NCI-H187 (cell line): ENCODE data around the gene VPS52.
A peak's percentile ranks its signal among the peaks of the same experiment; 100 is the strongest.
"Not testable (repeated sequence)": the region's sequence is repeated elsewhere in the genome, so short reads cannot be mapped to it uniquely, and the experiment has no call there.

Source experiments
- DNase-seq, 2 experiments: peaks; one replicate each; lab custom pipeline; 2025; lab: John Stamatoyannopoulos, UW

Gene VPS52

DNA sequence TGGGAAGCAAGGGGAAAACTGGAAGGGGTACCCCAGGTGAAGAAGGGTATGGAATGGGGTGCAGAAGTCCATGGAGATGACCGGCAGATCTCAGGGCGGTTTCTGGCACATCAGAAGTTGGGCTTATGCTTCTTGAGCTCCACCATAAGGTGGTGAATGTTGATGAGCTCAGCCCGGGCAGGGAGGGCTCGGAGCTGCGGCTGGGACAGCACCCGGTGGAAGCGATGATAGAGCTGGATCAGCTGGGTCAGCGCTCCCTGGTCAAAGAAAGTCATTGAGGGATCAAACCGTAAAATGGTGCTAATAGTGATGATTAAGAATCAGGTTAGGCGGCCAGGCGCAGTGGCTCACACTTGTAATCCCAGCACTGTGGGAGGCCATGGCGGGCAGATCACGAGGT lies 20.9 kb downstream of the VPS52 start:
- no peak for DNase-seq

DNA sequence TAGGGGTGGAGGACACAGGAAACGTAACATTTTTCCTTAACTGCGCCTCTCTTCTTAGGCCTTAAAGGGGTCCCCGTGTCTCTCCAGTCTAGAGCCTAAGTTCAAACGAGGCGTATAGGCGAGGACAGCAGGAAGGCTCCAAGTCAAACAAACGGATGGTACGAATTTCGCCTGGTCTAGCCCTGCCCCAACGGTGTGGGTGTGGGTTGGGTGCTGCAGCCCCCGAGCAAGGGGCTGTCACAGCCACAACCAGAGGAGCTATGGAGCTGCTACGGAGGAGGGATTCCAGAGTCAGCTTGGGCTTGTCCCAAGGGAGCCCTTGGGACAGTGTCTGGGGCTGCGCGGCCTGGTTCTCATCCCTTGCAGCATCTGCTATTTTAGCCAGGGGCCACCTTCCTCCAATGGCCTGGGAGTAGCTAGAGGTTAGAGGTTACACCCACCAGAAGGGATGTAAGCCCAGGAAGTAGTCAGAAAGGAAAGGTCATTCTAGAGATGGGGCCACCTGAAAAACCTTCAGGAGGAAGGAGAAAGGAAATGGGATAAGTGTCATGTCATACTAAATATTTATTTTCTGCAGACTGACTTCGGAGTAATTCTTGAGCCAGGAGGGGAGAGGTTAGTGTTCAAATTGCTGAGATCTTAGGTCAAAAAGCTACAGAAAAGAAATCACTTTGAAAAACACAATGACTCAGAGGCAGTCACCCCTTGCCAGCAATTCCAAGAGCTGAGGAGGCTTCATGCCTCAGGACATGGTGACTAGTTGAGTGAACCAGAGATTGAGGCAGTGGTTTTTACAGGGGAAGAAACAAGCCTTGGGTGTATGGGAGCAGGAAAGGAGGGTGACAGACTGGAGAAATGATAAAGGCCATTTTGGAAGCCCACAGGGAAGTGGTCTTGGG lies 21.7 kb downstream of the VPS52 start:
- no peak for DNase-seq

DNA sequence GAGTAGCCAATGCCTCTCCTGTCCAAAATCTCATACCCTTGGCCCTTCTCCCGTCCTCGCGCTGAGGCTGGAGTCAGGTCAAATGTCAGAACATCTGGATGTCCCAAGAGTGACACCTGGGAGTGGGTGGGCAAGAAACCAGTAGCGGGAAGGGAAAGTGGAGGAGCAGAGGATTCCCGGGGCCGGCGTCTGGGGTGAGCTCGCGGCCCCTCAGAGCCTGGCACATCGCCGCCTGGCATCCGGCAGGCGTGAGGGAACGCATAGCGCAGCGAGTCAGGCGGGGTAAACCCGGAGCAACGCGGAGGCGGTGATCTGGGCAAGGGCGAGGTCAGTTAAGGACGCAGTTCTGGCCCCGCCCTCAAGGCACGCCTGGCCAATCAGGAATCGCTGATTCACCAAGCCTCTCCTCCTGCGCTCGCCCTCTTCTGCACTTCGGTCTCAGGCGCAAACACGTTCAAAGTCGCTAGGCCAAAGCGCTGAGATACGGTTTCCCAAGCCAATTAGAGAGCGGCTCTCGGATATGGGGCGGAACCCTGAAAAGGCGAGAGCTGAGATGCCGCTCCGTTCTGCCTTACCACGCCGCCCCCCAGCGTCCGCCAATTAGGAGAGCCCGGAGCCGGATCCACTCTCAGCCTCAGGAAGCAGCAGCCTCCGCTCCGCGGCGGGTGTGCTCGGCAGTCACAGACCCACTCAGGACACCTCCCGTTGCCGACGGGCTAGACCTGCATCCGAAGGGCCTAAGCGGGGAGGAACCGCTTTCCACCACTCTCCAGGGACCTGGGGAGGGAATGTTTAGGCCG lies 22.5 kb downstream of the VPS52 start:
- DNase-seq = peak; percentile 94 to 95

DNA sequence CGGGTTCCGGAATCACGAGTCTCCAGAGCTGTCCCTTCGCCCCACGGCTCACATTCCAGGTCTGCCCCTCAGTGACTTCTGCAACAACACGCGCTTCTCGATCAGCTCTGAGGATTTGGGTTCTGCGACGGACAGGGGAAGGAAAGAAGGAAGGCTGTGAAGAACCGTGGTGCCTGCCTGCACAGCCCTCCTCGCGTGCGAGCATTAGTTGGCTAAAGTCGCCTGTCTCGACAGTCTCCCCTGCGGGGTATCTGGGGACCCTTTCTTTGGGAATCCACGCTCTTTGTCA lies 23.1 kb downstream of the VPS52 start:
- no peak for DNase-seq

DNA sequence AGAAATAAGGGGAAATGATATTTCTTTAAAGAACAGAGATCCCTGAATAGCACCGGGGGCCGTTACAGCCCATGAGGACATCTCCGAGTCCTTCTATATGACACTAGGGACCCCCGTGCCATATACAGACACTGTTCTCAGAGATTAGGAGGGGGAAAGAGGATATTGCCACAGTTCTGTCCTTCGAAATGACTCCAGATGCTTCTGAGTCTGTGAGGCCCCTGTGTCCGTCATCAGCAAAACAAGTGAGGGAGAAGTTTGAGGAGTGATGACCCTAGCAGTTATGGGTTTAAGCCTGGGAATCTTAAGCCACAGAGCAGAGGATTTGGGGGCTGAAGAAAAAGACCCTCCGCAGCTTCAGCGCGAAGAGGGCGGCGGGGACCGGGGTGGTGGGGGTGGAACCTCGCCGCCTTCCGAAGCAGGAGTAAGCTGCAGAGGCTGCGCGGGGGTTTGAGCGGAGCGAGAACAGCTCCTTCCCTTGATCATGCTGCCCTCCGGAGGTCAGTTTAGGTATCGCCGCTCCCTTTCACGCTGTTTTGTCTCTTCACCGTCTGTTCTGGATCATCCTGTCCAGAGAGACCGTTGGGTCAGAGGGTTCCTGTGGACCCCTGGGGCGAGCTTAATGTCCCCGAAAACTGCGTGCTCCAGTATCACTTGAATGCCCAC lies 23.6 kb downstream of the VPS52 start:
- peak; percentile 75 to 92 for DNase-seq

DNA sequence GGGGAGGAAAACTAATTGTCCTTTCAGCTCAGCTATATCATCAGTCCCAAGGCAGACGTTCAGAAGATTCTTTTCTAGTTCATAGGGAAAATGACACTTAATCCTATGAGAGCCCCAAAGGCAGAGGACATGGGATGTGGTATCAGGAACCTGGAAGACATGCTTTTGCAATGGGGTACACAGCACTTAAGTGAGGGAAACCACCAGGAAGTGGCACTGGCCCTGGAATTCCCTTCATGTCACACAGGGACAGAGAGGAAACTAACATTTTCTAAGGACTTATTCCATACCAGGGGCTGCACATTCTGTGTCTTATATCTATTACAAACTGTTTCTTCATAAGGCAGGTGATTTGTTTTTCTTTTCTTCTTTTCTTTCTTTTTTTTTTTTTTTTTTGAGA lies 28.2 kb downstream of the VPS52 start:
- no peak for DNase-seq

DNA sequence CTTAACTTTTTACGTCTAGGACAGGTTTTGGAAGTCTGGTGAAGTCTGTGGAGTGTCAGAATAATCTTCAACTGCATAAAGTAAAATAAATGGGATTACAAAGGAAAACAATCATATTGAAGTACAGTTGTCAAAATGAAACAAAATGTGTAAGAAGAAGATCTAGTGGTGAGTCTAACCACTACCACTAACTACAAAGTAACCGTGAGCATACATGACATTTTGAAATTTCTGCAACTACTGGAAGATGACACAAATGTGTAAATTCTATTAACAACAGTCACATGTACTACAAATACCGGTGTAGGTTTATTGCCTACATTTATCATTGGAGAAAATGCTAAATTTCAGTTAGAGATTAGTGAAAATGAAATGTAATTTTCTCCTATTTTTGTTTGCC lies 29.7 kb downstream of the VPS52 start:
- DNase-seq = no peak

DNA sequence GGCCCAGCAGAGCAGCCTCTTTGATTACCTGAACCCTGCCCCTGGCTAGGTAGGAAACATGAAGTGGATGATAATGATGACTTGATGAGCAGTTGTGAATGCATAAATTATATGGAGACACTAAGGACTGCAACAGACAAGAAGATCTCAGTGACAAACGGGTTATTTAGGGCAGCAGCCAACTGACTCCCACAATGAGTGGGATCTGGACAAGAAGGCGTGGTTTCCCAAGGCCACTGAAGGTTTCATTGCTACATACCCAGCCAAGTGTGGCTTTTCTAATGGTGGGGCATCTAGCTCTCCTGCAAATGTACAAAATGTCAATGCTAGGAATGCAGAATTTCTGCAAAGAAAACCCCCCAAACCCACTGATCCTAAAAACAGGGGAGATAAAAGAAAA lies 33.9 kb downstream of the VPS52 start:
- DNase-seq = no peak

DNA sequence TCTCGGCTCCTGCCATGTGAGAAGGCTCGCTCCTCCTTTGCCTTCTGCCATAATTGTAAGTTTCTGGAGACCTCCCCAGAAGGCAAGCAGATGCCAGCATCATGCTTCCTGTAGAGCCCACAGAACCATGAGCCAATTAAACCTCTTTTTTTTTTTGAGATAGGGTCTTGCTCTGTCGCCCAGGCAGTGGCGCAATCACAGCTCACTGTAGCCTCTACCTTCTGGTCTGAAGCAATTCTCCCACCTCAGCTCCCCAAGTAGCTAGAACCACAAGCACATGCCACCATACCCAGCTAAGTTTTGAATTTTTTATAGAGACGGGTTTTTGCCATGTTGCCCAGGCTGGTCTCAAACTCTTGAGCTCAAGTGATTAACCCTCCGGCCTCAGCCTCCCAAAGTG lies 34.8 kb downstream of the VPS52 start:
- DNase-seq = no peak

DNA sequence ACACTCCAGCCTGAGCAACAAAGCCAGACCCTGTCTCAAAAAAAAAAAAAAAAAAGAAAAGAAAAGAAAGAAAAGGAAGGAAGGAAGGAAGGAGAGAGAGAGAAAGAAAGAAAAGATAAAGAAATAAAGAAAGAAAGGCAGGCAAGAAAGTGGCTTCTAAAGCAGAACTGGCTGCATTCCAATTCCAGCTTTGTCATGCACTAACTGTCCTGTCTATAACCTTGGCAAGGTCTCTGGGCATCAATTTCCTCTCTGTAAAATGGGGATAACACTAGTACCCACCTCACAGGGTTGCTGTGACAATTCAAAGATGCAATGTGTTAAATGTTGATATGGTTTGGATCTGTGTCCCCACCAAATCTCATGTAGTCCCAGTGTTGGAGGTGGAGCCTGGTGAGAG lies 35.3 kb downstream of the VPS52 start:
- no peak for DNase-seq

DNA sequence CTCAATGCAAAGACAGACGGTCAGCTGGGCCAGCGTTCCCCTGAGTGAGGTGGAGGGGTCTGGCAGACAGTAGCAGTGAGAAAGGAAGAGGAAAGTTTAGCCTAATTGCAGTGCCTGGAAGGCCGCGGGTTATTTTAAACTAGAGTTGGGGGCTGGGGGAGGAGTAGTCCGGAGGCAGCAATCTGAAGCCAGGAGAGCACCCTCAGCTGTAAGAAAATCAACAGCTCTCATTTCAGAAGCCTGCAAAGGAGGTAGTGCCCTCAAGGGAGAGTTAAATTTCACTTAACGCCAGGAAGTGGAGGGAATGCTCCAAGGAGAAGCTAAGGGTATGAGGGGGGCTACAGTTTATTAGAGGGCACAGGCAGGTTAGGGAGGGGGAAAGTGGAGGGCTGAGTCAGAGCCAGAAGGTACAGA lies 36.4 kb downstream of the VPS52 start:
- no peak for DNase-seq

DNA sequence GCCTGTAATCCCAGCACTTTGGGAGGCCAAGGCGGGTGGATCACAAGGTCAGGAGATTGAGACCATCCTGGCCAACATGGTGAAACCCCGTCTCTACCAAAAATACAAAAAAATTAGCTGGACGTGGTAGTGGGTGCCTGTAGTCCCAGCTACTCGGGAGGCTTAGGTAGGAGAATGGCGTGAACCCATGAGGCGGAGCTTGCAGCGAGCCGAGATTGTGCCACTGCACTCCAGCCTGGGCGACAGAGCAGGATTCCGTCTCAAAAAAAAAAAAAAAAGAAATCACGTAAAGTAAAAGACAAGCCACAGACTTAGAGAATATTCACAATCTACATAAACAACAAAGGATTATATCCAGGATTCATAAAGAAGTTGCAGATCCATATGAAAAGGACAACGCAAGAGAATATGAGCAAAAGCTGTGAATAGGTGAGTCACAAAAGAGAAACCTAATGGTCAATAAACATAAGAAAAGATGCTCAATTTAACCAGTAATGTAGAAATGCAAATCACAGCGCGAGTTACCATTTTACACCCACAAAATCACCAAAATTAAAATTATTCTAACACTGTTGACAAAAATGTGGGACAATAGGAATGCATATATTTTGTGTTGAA lies 45.1 kb downstream of the VPS52 start:
- not testable (repeated sequence) for DNase-seq

DNA sequence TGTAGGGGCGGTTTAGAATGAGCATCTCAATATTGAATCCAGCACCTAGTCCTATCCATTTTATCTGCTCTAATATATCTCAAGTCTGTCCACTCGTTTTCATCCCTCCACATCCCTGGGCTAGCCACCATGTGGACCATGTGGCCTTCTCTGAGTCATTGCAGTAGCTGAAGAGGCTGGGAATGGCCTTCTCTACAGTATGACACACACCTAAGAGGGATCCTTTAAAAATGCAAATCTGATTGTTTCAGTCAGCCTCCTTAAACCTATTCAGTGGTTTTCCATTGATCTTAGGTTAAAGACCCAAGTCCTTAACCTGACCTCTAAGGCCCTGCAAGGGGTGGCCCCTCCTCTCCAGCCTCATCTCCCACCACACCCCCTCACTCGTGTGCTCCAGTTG lies 54.0 kb downstream of the VPS52 start:
- no peak for DNase-seq

DNA sequence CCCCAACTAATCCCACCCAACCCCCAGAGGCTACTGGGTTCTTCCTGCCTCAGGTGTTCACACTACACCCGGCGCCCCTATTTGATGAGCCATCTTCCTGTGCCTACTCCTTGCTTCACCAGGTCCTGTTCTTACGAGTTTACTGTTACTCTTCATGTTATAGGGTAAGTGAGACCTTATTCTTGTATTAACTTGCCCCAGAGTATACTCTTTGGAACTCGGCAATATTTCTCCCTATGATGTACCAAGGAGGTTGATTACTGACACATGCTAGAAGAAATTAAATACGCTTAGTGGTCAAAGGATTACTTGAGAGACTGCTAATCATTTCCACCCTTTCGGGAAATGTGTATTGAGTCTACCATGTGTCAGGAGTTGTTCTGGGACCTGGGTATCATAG lies 54.4 kb downstream of the VPS52 start:
- no peak for DNase-seq

DNA sequence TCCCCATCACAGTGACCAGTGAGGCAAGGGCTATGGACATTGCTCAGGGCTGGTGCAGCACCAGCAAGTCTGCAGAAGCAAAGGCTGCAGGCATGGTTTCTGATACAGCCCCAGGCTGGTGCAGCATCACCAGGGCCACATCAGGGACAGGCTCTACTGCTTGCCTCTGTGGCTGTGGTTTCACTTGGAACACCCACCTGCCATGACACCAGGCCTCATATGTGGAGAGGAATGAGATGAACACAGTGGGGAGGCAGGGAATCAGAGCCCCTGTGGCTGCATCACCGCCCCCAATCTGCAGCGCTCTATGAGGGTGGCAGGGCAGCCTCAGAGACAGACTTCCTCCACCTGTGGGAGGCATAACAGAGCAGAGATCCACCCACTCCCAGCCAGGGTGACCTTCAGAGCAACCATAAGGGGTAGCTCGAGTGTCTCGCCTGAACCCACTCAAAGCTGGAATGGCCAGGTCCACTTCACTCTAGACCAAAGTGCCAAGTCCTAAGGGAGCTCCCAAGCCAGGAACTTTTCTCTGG lies 55.5 kb downstream of the VPS52 start:
- DNase-seq = no peak

DNA sequence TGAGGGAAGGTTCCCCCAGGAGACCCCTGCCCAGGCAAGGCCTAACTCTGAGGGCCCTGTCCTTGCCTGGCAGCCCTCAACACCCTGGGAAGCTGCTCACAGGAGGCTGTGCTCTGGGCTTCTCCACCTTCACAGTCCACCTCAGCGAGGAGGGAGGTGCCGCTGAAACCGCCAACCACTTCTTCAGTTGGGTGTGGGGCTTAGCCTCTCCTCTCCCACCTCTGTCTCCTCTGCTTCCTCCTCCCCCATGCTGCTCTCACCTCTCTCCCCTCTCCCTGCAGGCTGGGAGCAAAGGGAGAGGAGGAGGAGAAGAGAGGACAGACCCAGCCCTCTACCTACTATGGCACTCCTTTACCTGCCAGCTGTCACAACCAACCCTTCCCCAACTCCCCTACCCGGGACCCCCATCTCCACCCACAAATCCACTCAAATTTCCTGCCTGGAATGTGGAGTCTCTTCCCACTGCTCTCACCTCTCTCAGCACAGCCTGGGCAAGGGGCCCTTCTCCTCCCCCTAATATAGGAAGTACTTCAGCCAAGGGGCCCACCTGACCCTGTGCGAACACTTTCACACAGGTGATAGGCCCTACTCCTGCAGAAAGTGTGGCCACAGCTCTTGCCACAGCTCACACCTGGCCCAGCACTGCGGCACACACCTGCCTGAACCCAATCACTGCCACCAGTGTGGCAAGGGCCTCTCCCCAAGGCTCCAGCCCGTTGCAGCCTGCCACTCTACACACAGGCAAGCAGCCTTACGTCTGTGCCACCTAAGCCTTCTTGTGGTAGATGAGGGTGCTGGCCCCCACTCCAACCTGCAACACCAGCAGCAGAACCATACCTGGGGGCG lies 56.2 kb downstream of the VPS52 start:
- no peak for DNase-seq

DNA sequence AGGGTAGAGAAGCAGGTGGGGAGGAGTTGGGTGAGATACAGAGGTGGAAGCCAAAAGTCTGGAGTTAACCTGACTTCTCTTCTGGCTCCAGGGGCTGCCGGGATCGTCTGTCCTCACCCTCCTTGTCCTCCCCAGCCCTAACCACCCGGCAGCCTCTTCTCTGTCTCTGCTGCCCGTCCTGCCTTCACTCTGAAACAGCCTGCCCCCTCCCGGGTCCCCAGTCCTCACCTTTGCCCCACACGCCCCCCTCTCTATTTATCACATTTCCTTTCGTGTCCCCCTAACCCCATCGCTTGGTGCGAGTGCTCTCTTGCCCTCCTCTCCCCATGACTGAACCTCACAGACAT lies 57.7 kb downstream of the VPS52 start:
- no peak for DNase-seq

DNA sequence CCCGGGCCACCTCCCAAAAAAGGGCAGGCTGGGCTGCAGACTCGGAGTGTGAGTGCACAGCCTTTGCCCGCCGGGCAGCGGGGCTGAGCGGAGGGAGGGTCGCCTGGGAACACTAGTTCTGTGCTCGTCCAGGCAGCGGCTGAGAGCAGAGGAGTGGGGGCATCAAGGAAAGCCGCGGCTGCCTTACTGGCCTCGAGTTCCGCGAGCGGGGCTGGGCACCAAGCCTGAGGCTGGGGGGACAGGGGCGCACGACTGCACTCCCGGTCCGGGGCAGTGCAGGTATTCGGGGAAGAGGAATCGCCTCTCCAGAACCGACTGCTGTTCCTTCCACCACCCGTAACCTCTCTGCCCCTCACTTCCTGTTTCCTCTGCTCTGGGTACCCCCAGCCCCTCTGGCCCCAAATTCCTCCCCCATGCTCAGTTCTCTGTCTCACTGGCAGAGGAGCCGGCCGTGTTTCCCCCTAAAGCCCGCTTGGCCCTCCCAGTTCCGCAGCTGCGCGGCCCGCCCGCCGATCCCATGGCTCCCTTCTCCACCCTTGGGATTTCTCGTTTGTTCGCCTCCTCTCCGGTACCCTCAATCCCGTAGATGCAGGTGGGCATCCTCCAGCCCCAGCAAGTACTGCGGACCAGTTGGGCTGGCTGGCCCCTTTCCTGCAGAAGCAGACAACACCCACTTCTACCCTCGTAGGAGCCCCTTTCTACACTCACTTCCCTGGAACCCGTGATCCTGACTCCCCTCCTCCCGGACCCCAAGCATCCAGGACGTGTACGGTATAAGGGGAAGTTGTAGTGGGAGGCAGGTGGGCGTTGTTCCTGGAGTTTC lies 58.3 kb downstream of the VPS52 start:
- DNase-seq = no peak

DNA sequence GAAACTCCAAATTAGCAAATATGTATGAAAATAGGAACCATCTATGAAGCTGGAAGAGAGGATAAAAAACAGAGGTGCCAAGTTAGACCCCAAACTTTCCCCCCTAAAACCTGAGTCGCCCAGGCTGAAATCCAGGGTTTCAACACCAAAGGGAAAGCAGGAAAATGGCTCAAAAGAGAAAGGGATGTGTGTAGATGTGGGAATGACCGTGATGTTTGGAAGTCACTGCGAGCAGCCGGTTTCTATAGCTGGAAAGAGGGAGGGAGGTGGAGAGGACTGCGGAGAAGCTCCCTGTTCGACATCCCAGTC lies 58.9 kb downstream of the VPS52 start:
- no peak for DNase-seq

DNA sequence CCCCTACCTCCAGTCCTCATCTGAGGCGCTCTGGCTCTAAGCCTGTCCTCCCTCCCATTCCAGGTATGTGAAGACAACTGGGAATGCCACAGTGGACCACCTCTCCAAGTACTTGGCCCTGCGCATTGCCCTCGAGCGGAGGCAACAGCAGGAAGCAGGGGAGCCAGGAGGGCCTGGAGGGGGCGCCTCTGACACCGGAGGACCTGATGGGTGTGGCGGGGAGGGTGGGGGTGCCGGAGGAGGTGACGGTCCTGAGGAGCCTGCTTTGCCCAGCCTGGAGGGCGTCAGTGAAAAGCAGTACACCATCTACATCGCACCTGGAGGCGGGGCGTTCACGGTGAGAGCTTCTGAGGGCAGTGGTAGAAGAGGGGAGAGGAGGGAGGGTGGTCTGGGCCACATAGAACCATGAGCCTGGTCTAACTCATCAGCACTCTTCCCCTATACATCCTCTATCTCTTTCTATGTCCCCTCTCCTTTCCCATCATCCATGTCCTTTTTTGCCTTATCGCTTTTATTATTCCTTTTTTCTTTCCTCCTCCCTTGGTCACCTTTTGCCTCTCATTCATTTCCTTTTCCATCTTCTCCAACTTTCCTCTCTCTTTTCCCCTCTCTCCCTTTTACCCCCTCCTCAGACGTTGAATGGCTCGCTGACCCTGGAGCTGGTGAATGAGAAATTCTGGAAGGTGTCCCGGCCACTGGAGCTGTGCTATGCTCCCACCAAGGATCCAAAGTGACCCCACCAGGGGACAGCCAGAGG lies 59.8 kb downstream of the VPS52 start:
- no peak for DNase-seq
